Amniotic stem cell (primary cell): ENCODE results near the gene IER5L.
A peak's percentile ranks its signal among the peaks of the same experiment; 100 is the strongest.
"Not testable (repeated sequence)": the region's sequence is repeated elsewhere in the genome, so short reads cannot be mapped to it uniquely, and the experiment has no call there.

Experiments
- DNase-seq: peaks from one replicate; lab custom pipeline; 2025; lab: John Stamatoyannopoulos, UW

The IER5L gene

DNA sequence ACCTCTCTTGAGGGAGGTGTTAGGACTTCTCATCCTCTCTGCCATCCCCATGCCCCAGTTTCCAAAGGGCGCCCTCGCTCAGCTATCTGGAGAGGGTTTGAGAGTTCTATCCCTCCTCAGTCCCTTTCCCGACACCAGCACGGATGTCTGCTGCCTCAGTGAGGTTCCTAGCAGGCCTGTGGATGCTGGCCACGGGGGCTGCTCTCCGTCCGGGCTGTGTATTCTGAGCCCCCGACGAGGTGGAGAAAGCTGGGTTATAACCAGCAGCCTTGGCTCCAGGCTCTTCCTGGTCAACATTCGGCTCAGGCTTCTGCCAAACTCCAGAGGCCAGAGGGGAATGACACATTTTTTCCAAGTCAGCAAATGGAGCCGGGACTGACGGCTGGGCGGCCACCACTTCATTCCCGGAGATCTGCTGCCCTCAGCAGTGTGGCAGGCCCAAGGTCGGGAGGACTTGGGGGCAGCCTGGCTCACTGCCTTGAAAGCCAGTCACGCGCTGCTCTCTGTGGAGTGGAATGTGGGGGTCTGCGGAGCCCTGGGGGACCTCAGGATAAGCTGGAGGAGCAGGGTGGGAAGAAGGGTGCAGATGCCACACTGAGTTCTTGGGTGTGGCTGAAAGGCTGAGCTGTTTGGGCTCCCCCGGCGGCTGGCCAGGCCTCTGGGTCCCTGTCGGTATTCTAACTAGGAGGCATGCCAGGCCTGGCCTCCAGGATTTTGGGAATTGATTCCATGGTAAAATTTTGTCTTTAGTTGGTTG lies 39.4 kb downstream of the IER5L start:
- peak; percentile 57 for DNase-seq

DNA sequence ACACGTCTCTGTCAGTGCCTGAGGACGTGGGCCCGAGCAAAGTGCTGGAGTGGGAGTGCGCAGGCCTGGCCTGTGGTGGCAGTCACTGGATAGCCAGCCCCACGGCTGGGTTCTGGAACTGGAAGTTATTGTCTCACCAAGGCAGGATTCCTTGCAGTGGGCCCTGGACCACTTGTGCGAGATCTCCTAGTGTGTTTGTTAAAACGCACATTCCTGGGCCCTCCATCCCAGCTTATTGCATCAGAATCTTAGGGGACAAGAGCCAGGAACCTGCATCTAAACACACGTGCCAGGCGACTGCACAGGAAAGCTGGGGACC lies 40.0 kb downstream of the IER5L start:
- DNase-seq: no peak

DNA sequence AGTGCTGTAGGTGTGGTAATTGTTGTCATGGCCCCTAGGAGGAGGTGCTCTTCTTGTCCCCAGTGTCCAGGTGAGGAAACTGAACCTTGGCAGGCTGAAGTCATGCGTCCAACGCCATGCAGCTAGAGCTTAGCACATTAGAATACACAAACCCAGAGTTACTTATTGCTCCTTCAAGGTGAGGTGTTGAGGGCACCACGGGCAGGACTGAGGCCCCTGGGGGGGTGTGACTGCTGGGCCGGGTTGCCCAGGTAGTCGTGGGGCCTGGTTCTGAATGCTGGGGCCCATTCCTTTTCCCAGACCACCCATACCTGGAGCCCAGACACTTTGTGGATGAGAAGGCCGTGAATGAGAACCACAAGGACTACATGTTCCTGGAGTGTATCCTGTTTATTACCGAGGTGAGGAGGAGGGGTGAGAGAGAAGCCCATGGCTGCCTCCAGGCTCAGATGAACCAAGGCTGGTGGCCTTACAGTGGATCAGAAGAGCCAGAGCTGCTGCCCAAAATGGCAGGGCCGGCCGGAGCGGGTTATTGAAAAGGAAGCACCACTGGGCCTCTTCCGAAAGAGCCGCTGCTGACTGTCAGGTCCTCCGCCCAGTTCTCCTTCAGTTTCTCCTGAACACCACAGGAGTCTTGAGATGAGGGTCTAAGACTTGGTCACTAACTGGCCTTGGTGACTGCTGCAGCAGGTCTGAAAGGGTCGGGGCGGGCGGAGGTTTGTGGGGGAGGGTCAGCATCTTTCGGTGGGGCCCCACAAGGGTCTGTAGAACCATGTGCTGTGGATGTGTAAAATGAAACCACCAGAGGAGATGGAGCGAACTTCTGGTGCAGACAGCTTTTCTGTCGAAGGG lies 40.5 kb downstream of the IER5L start:
- DNase-seq: no peak

GRCh38 chr9:129136446-129137035 lies 41.5 kb downstream of the IER5L start:
- DNase-seq: no peak

DNA sequence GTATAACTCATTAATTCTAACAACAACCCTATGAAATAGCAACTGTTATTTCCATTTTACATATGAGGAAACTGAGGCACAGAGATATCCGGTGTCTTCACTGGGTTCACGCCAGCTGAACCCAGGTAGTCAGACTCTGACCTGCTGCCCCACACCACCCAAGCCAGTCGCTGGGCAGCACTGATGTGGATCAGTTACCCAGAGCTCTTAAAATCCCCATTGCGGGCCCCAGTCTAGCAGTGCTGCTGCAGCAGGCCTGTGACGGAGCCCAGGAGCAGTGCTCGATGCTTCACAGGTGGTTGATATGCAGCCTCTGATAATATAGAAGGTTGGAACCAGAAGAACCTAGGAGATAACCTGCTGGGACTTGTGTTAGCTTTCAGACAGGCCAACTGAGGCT lies 42.6 kb downstream of the IER5L start:
- no peak for DNase-seq

GRCh38 chr9:129133082-129133481 lies 45.0 kb downstream of the IER5L start:
- DNase-seq: no peak

- DNase-seq: peak; percentile 43
Observed at GRCh38 chr9:129131300-129132145, 46.5 kb downstream of the IER5L start.

- DNase-seq: no peak
Observed at GRCh38 chr9:129130791-129131190, 47.3 kb downstream of the IER5L start.

DNA sequence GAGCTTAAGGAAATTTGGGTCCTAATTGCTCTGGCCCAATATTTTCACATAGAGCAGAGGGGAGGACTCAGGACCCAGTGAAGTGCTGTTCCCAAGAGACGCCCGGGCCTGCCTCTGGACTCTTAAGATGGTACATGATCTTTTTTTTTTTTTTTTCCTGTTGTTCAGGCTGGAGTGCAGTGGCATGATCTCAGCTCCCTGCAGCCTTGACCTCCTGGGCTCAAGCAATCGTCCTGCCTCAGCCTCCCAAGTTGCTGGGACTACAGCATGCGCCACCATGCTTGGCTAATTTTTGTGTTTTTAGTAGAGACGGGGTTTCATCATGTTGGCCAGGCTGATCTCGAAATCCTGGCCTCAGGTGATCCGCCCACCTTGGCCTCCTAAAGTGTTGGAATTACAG lies 47.8 kb downstream of the IER5L start:
- not testable (repeated sequence) for DNase-seq

DNA sequence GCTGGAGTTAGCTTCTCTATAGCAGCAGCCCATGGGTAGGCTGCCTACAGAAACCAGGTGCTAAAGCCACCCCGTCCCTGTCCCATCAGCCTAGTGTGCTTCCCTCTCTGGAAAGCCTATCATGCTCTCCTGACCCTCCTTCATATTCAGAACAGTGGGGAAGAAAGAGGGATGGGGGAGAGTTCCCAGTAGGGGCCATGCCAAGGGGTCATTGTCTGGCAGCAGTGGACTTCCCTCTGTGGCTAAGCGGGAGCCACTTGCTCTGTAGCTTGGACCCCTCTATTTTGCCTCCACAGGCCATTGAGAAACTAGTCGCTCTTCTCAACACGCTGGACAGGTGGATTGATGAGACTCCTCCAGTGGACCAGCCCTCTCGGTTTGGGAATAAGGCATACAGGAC lies 49.4 kb downstream of the IER5L start:
- no peak for DNase-seq

DNA sequence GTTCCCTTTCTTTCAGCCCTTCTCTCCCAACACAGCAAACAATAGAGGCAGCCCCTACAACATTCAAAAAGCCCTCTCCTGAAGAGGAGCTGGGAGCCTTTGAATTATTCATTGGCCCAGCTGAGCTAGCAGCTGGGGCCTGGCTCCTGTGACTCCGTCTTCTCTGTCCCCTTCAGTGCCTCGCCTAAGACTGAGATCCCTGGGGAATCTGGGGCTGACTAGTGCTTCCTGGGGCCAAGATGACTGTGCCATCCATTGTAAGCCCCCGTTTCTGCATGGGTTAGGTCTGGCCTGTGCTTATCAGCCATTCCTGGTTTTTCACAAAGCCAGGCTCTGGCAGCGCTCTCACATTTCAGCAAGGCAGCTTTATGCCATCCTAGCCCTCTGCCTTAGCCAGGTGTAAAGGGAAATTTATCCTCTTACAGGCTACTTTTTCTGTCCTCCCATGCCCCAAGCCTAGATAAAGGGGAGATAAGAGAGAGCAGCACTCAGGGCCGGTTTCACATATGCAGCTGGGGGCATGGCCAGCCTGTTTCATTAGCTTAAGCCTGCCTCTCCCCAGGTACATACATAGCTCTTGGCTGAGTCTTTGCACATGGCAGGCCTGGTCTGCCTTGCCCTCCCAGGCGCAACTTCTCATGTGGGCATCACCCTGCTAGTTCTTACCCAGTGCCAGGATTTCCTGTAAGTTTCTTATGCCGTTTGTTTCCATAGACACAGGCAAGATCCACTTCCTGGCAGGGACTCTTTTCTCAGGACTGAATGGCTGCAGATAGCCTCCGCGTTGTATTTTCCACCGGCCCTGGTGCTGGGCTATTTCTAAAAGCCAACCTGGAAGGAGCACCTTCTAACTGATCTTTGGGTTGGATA lies 51.1 kb downstream of the IER5L start:
- no peak for DNase-seq
